Tibial nerve (tissue), 4 donors: ENCODE data around the gene HSF4.

ENCODE experiments used
- EP300 ChIP-seq, 2 donors: sonication (generic); formaldehyde crosslinking; IDR thresholded peaks; one replicate each; pipeline ENCODE4 v1.6.1; 2017; ENCODE audit warnings: antibody characterized with exemption in 2 of 2, mild to moderate bottlenecking in 1 of 2
- TF ChIP-seq, protein P1 (sequence below), 5 experiments: fragments of 200-600 bp in 3 of 5; fragments of 450-650 bp in 2 of 5; sonication (generic) in 3 of 5; IDR thresholded peaks; one replicate each; pipeline ENCODE4 v1.5.1; 2016 to 2019; ENCODE audit warnings: antibody characterized with exemption in 5 of 5, mild to moderate bottlenecking in 3 of 5, moderate library complexity in 2 of 5

DNA sequence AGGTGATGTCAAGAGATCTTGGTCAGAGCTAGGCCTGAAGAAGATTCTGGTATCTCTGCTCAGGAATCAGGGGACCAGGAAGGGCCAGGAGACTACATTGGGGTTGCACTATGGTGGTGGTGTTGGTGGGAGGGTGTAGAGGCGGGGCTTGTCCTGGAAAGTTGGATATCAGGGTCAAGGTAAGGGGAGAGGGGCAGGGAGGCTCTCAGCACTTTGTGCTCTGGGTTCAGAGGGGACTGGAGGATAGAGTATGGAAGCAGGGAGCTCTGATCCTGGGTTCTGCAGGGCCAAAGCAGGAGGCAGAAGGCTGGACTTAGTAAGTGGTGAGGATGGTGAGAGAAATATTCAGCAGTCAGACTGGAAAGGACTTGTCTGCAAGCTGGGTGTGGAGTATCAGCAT lies 8.8 kb downstream of the HSF4 start:
- no peak for TF ChIP-seq EP300 (IDR thresholded peaks at IDR 0.05)
- TF ChIP-seq, protein P1, sequence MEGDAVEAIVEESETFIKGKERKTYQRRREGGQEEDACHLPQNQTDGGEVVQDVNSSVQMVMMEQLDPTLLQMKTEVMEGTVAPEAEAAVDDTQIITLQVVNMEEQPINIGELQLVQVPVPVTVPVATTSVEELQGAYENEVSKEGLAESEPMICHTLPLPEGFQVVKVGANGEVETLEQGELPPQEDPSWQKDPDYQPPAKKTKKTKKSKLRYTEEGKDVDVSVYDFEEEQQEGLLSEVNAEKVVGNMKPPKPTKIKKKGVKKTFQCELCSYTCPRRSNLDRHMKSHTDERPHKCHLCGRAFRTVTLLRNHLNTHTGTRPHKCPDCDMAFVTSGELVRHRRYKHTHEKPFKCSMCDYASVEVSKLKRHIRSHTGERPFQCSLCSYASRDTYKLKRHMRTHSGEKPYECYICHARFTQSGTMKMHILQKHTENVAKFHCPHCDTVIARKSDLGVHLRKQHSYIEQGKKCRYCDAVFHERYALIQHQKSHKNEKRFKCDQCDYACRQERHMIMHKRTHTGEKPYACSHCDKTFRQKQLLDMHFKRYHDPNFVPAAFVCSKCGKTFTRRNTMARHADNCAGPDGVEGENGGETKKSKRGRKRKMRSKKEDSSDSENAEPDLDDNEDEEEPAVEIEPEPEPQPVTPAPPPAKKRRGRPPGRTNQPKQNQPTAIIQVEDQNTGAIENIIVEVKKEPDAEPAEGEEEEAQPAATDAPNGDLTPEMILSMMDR (IDR thresholded peaks at IDR 0.05): no peak
